Liver (tissue), 9 donors: ENCODE results near the gene DIAPH3. TPM values are rescaled to one million over a fixed set of nuclear protein-coding genes. Genes with fewer than 3 reads are reported as not detected.

Experiments used
- DNase-seq: peaks from one replicate; pipeline ENCODE4 v3.0.0-alpha.2; 2017; ENCODE audit warnings: low spot score
- H3K27ac ChIP-seq, 2 donors: one replicate each; pipeline ENCODE4 v1.7.0; 2013; ENCODE audit warnings: inconsistent platforms in 2 of 2, low read length in 2 of 2, control low read depth in 1 of 2, low read depth in 1 of 2, mild to moderate bottlenecking in 1 of 2
- H3K27me3 ChIP-seq, 4 donors: one replicate each; pipeline versions ENCODE4 v1.6.1 to v1.7.0; 2013; ENCODE audit warnings: low read length in 3 of 4, inconsistent platforms in 1 of 4, mild to moderate bottlenecking in 1 of 4, moderate library complexity in 1 of 4; ENCODE audit not compliant: control insufficient read depth in 4 of 4, insufficient read depth in 4 of 4
- H3K36me3 ChIP-seq, 4 donors: one replicate each; pipeline versions ENCODE4 v1.6.1 to v1.7.0; 2013; ENCODE audit warnings: low read length in 3 of 4, mild to moderate bottlenecking in 3 of 4, low read depth in 1 of 4, moderate library complexity in 1 of 4; ENCODE audit not compliant: control insufficient read depth in 4 of 4, insufficient read depth in 3 of 4
- H3K4me1 ChIP-seq, 4 donors: one replicate each; pipeline versions ENCODE4 v1.6.1 to v1.7.0; 2013; ENCODE audit warnings: low read length in 3 of 4, mild to moderate bottlenecking in 3 of 4, moderate library complexity in 1 of 4; ENCODE audit not compliant: control insufficient read depth in 4 of 4, insufficient read depth in 4 of 4
- H3K4me3 ChIP-seq, 3 donors: one replicate each; pipeline versions ENCODE4 v1.6.1 to v1.7.0; 2013; ENCODE audit warnings: low read length in 3 of 3, control low read depth in 1 of 3, low read depth in 1 of 3, mild to moderate bottlenecking in 1 of 3
- H3K9ac ChIP-seq, 2 donors: one replicate each; pipeline ENCODE4 v1.7.0; 2013; ENCODE audit warnings: low read length in 2 of 2, mild to moderate bottlenecking in 2 of 2, moderate library complexity in 2 of 2, control low read depth in 1 of 2, low read depth in 1 of 2
- H3K9me3 ChIP-seq, 4 donors: one replicate each; pipeline versions ENCODE4 v1.6.1 to v1.7.0; 2013; ENCODE audit warnings: low read length in 3 of 4; ENCODE audit not compliant: control insufficient read depth in 4 of 4
- EGR1 ChIP-seq, 2 donors: IDR thresholded peaks; 2 replicates each; pipeline ENCODE4 v1.6.1; 2016 to 2018; ENCODE audit warnings: antibody characterized with exemption in 2 of 2, low read depth in 2 of 2
- FOXA1 ChIP-seq: IDR thresholded peaks from 2 replicates; pipeline ENCODE4 v1.6.1; 2016; ENCODE audit warnings: antibody characterized with exemption
- FOXA2 ChIP-seq: IDR thresholded peaks from 2 replicates; pipeline ENCODE4 v1.6.1; 2016; ENCODE audit warnings: antibody characterized with exemption
- GABPA ChIP-seq, 2 donors: IDR thresholded peaks in 1 of 2; conservative IDR thresholded peaks in 1 of 2; 2 replicates each; pipeline ENCODE4 v1.6.1; 2016; ENCODE audit warnings: antibody characterized with exemption in 2 of 2, mild to moderate bottlenecking in 1 of 2, moderate library complexity in 1 of 2
- HNF4A ChIP-seq, 2 donors: conservative IDR thresholded peaks; 2 replicates each; pipeline ENCODE4 v1.6.1; 2016; ENCODE audit warnings: antibody characterized with exemption in 2 of 2, mild to moderate bottlenecking in 2 of 2
- HNF4G ChIP-seq: IDR thresholded peaks from 2 replicates; pipeline ENCODE4 v1.6.1; 2016; ENCODE audit warnings: antibody characterized with exemption
- JUND ChIP-seq, 2 donors: IDR thresholded peaks; 2 replicates each; pipeline ENCODE4 v1.6.1; 2016; ENCODE audit warnings: antibody characterized with exemption in 2 of 2
- MAX ChIP-seq: IDR thresholded peaks from 2 replicates; pipeline ENCODE4 v1.6.1; 2016; ENCODE audit warnings: antibody characterized with exemption
- NR2F2 ChIP-seq: IDR thresholded peaks from 2 replicates; pipeline ENCODE4 v1.6.1; 2016; ENCODE audit warnings: antibody characterized with exemption
- RAD21 ChIP-seq, 2 donors: IDR thresholded peaks; 2 replicates each; pipeline ENCODE4 v1.6.1; 2016; ENCODE audit warnings: antibody characterized with exemption in 2 of 2, mild to moderate bottlenecking in 2 of 2
- RXRA ChIP-seq, 2 donors: IDR thresholded peaks; 2 replicates each; pipeline ENCODE4 v1.6.1; 2017 to 2018; ENCODE audit warnings: antibody characterized with exemption in 2 of 2, mild to moderate bottlenecking in 1 of 2
- SP1 ChIP-seq: IDR thresholded peaks from 2 replicates; pipeline ENCODE4 v1.6.1; 2018; ENCODE audit warnings: antibody characterized with exemption, mild to moderate bottlenecking
- TAF1 ChIP-seq: conservative IDR thresholded peaks from 2 replicates; pipeline ENCODE4 v1.6.1; 2016; ENCODE audit warnings: antibody characterized with exemption, mild to moderate bottlenecking
- YY1 ChIP-seq: IDR thresholded peaks from 2 replicates; pipeline ENCODE4 v1.6.1; 2016; ENCODE audit warnings: antibody characterized with exemption, mild to moderate bottlenecking
- ZBTB33 ChIP-seq: IDR thresholded peaks from 2 replicates; pipeline ENCODE4 v1.6.1; 2016; ENCODE audit warnings: antibody characterized with exemption
- WGBS: extraction: QIAGEN DNeasy Blood & Tissue Kit; methylation state at CpG from one replicate; pipeline ENCODE4 v1.1.7; 2013; 5-methylcytosine and 5-hydroxymethylcytosine counted together
- polyA plus RNA-seq, 2 donors: library from polyadenylated mRNA; stranded (reverse) in 1 of 2; unstranded in 1 of 2; fragments of 200-250 nt in 1 of 2; fragments of >200 nt in 1 of 2; fragmentation: Nextera tagmentation in 1 of 2; extraction: Ambion mirVana in 1 of 2; gene quantifications; one replicate each; pipeline versions ENCODE4 v1.2.1 to v1.2.3, GENCODE V29; 2013 to 2015
- total RNA-seq, 2 donors: library from RNA; depleted of rRNA; stranded (reverse); fragments of >200 nt; gene quantifications; one replicate each; pipeline ENCODE4 v1.2.3, GENCODE V29; 2014
- TF ChIP-seq, protein P1 (sequence below): IDR thresholded peaks from 2 replicates; pipeline ENCODE4 v1.6.1; 2016; ENCODE audit warnings: antibody characterized with exemption
- TF ChIP-seq, protein P2 (sequence below): fragments of 150-350 bp; IDR thresholded peaks from 2 replicates; pipeline ENCODE4 v1.5.1; 2017; ENCODE audit warnings: improper control_type of control experiment, low read depth, low read length; ENCODE audit not compliant: missing input control
- TF ChIP-seq, protein P3 (sequence below): IDR thresholded peaks from 2 replicates; pipeline ENCODE4 v1.6.1; 2016; ENCODE audit warnings: antibody characterized with exemption, mild to moderate bottlenecking
- donor health status: healthy.
- donor health status: healthy.
- donor health status: healthy.
- donor health status: healthy.
- donor health status: healthy.

The DIAPH3 gene
- total and polyA plus RNA-seq, 4 donors, result 0.08 to 11.1 (median 0.27) TPM

- no peak overlapping the region for H3K4me3 ChIP-seq
- no peaks in the 10 kb centered on the region for H3K36me3 ChIP-seq
- TF ChIP-seq GABPA (IDR thresholded peaks at IDR 0.05 in 1 of 2, conservative IDR thresholded peaks at IDR 0.05 in 1 of 2), result no peak
- TF ChIP-seq RAD21 (IDR thresholded peaks at IDR 0.05), result no peak
- TF ChIP-seq FOXA2, result no peak
- TF ChIP-seq, protein P1, sequence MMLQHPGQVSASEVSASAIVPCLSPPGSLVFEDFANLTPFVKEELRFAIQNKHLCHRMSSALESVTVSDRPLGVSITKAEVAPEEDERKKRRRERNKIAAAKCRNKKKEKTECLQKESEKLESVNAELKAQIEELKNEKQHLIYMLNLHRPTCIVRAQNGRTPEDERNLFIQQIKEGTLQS, result no peak
- TF ChIP-seq ZBTB33, result no peak
- TF ChIP-seq NR2F2, result no peak
- TF ChIP-seq, protein P2, sequence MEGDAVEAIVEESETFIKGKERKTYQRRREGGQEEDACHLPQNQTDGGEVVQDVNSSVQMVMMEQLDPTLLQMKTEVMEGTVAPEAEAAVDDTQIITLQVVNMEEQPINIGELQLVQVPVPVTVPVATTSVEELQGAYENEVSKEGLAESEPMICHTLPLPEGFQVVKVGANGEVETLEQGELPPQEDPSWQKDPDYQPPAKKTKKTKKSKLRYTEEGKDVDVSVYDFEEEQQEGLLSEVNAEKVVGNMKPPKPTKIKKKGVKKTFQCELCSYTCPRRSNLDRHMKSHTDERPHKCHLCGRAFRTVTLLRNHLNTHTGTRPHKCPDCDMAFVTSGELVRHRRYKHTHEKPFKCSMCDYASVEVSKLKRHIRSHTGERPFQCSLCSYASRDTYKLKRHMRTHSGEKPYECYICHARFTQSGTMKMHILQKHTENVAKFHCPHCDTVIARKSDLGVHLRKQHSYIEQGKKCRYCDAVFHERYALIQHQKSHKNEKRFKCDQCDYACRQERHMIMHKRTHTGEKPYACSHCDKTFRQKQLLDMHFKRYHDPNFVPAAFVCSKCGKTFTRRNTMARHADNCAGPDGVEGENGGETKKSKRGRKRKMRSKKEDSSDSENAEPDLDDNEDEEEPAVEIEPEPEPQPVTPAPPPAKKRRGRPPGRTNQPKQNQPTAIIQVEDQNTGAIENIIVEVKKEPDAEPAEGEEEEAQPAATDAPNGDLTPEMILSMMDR, result no peak
- no peak for TF ChIP-seq YY1
- no peak for TF ChIP-seq FOXA1
- TF ChIP-seq, protein P3, sequence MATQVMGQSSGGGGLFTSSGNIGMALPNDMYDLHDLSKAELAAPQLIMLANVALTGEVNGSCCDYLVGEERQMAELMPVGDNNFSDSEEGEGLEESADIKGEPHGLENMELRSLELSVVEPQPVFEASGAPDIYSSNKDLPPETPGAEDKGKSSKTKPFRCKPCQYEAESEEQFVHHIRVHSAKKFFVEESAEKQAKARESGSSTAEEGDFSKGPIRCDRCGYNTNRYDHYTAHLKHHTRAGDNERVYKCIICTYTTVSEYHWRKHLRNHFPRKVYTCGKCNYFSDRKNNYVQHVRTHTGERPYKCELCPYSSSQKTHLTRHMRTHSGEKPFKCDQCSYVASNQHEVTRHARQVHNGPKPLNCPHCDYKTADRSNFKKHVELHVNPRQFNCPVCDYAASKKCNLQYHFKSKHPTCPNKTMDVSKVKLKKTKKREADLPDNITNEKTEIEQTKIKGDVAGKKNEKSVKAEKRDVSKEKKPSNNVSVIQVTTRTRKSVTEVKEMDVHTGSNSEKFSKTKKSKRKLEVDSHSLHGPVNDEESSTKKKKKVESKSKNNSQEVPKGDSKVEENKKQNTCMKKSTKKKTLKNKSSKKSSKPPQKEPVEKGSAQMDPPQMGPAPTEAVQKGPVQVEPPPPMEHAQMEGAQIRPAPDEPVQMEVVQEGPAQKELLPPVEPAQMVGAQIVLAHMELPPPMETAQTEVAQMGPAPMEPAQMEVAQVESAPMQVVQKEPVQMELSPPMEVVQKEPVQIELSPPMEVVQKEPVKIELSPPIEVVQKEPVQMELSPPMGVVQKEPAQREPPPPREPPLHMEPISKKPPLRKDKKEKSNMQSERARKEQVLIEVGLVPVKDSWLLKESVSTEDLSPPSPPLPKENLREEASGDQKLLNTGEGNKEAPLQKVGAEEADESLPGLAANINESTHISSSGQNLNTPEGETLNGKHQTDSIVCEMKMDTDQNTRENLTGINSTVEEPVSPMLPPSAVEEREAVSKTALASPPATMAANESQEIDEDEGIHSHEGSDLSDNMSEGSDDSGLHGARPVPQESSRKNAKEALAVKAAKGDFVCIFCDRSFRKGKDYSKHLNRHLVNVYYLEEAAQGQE, result no peak
- no peak for TF ChIP-seq EGR1 (IDR thresholded peaks at IDR 0.05; ENCODE audit: low read depth in 2 of 2)
- no peak for TF ChIP-seq JUND (IDR thresholded peaks at IDR 0.05)
- no peak for TF ChIP-seq HNF4A (conservative IDR thresholded peaks at IDR 0.05)
- no peak for TF ChIP-seq MAX
- no peak for TF ChIP-seq SP1
- TF ChIP-seq HNF4G, result no peak
- no peak for TF ChIP-seq TAF1
- TF ChIP-seq RXRA (IDR thresholded peaks at IDR 0.05), result no peak
- no peaks in the 10 kb centered on the region for H3K9me3 ChIP-seq
- H3K9ac ChIP-seq, result no peak overlapping the region
- H3K27me3 ChIP-seq, result peaks cover 0 to 3% (median 0%) of the 10 kb centered on the region in 4 donors
- H3K27ac ChIP-seq, result no peak overlapping the region
- no peaks in the 10 kb centered on the region for H3K4me1 ChIP-seq
- DNase-seq, result no peak
- WGBS, result 69% methylated on average over 5 of the region's 5 CpGs
These were observed 11.8 kb upstream of the DIAPH3 start for GRCh38 chr13:60175571-60175970.
